Measurements from ENCODE around the gene KLHL14.

GRCh38 chr18:32732165-32732564 is 40.7 kb downstream of the KLHL14 start:
- TF ChIP-seq CTCF (IDR thresholded peaks at IDR 0.05) (no peak), POLR2A (IDR thresholded peaks at IDR 0.05) (no peak)

All from body of pancreas (tissue), 4 donors.